Left cardiac atrium (tissue), 4 donors: Measurements from ENCODE around the gene PLAC1. TPM values are rescaled to one million over a fixed set of nuclear protein-coding genes. Genes with fewer than 3 reads are reported as not detected.
A peak's percentile ranks its signal among the peaks of the same experiment; 100 is the strongest.

Experiments
- ATAC-seq, 2 donors: fragments of 200-7000 bp; cut with Tn5 transposase; one replicate each; pipeline ENCODE4 v1.9.1; 2020; ENCODE audit warnings: mild to moderate bottlenecking in 2 of 2, moderate library complexity in 2 of 2
- DNase-seq: peaks from one replicate; pipeline ENCODE4 v3.0.0-alpha.2; 2020
- intact Hi-C, 2 donors: fragments of 100-400 bp; cut with DNase I; formaldehyde crosslinking; loops; one replicate each; pipeline versions ENCODE4 v1.14.1 to v1.15.1; 2022 to 2023
- microRNA-seq, 2 donors: library from miRNA; unstranded; fragments of <30 nt; microRNA quantifications; one replicate each; pipeline ENCODE4 v1.2.0, GENCODE V29; 2020
- total RNA-seq, 2 donors: library from RNA; stranded (reverse); fragmentation: NEBNext Ultra II Directional; extraction: Animal tissue kit (Norgen Biotek cat#: 25700); gene quantifications; one replicate each; pipeline ENCODE4 v1.2.1, GENCODE V29; 2021
- donor health status: DM: no; HTN: yes; CAD: no.
- donor health status: DM: no; HTN: yes; CAD: no; lungs with severe emphysema.
- donor health status: DM: yes; HTN: yes; CAD: no.
- donor health status: Dilated cardiomyopathy.

PLAC1 gene
- total RNA-seq, 2 donors from 2014 or later = not detected

DNA sequence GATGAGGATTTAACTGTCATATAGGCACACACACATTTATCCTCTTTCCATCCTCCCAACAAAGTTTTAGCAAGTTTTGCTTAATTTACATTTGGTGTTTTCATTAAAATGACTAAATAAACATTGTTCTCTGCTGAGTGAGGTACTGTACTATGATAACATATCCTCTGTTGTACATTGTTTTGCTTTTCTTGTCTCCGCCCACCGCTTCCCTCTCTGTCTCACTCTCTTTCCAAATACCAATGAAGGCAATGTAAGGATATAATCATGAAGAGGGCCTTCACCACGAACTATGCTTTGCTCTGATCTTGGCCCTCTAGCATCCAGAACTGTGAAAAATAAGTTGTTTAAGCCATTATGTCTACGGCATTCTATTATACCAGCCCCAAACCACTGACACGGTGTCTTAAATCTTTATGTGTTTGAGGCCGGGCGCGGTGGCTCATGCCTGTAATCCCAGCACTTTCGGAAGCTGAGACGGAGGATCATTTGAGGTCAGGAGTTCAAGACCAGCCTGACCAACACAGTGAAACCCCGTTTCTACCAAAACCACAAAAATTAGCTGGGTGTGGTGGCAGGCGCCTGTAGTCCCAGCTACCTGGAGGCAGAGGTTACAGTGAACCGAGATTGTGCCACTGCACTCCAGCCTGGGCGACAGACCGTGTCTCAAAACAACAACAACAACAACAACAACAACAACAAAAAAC is 133.0 kb downstream of the PLAC1 start:
- no peak for DNase-seq
- intact Hi-C loops = loop anchor here in 1 of 2 donors (10.0 kb wide), 1 partner anchor 230 kb away; no protein-coding TSS in a partner anchor
- ATAC-seq = no peak

DNA sequence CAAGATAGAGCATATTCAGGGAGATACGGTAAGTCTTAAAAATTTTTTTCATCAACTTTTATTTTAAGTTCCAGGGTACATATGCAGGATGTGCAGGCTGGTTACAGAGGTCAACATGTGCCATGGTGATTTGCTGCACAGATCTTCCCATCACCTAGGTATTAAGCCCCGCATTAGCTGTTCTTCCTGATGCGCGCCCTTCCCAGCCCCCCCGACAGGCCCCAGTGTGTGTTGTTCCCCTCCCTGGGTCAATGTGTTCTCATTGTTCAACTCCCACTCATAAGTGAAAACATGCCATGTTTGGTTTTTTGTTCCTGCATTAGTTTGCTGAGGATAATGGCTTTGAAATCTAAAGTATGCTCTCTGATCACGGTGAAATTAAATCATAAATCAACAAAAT is 134.1 kb downstream of the PLAC1 start:
- ATAC-seq (no peak), DNase-seq (no peak)
- intact Hi-C loops = loop anchor here (5.0 to 10.0 kb wide), 2 partner anchors 228 to 231 kb away; no protein-coding TSS in a partner anchor

DNA sequence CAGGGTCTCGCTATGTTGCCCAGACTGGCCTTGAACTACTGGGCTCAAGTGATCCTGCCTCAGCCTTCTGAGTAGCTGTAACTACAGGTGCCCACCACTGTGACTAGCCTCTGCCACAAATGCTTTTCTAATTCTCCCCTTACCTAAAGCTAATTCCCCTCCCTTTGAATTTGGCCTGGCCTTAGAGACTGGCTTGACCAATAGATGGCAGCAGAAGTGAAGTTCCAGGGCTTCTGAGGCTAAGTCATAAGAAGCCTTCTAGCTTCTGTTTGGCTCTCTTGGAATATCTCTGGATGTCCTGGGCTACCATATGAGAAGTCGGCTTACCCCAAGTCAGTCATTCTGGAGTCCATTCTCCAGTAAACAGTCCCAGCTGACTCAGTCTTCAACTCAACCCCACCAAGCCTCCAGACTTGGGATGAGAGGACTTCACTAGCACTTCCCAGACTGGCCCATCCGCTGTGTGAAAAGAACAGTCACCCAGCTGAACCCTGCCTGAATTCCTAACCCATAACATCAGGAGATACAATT is 137.3 kb downstream of the PLAC1 start:
- peak; percentile 55 to 68 for ATAC-seq
- intact Hi-C loops = loop anchor here (5.0 to 10.0 kb wide), 2 partner anchors 231 to 234 kb away; no protein-coding TSS in a partner anchor
- DNase-seq = no peak

Small RNA genes lying within 50 kb of the gene (microRNA-seq; reads per million reads assigned to microRNA genes)
- 2,902 to 5,256 reads per million in 2 donors for gene MIR424
- 6.0 to 9.5 reads per million in 2 donors for gene MIR450A1
- 4.0 to 8.4 reads per million in 2 donors for gene MIR450A2
- gene MIR450B = 6.0 to 16.9 reads per million in 2 donors
- gene MIR503 = 15.8 to 30.2 reads per million in 2 donors
- gene MIR542 = 48.2 to 75.4 reads per million in 2 donors

Other genes starting within 250 kb of the PLAC1 start
- gene HPRT1, start 198.3 kb downstream of the PLAC1 start, total RNA-seq = 10 to 100 TPM; 19.5 to 30.7 TPM
- gene PABIR2, start 138.7 kb upstream of the PLAC1 start, total RNA-seq = 10 to 100 TPM; 12.7 to 13.8 TPM